OCI-LY3 (cell line): ENCODE data around the gene CUX1.

Experiments used
- H2AFZ ChIP-seq: fragments of 200-600, 300-600 bp; shearing (Covaris generic); 2 replicates; pipeline ENCODE4 v1.6.0; 2014; ENCODE audit warnings: antibody characterized with exemption, low read depth, low read length
- H3K27ac ChIP-seq: fragments of 200-600, 300-600 bp; sonication (generic); 2 replicates; pipeline ENCODE4 v1.5.1; 2014; ENCODE audit warnings: mild to moderate bottlenecking, low read length, moderate library complexity, mixed read lengths
- H3K27me3 ChIP-seq: fragments of 200-600, 300-600 bp; sonication (generic); 2 replicates; pipeline ENCODE4 v1.6.1; 2014; ENCODE audit warnings: low read depth, low read length, mixed read lengths
- H3K36me3 ChIP-seq: fragments of 200-600, 300-600 bp; sonication (generic); replicated peaks from 2 replicates; pipeline ENCODE3; 2014; ENCODE audit warnings: low read depth, low read length, mixed read lengths
- H3K4me1 ChIP-seq: fragments of 300-600, 200-600 bp; sonication (generic); 2 replicates; pipeline ENCODE4 v1.6.1; 2014; ENCODE audit warnings: low read length, mixed read lengths
- H3K4me2 ChIP-seq: fragments of 200-600, 300-600 bp; sonication (generic); 2 replicates; pipeline ENCODE4 v1.6.1; 2014; ENCODE audit warnings: low read length, mixed read lengths
- H3K4me3 ChIP-seq: fragments of 300-600, 200-600 bp; sonication (generic); 2 replicates; pipeline ENCODE4 v1.5.1; 2014; ENCODE audit warnings: antibody characterized with exemption, mild to moderate bottlenecking, low read length, moderate library complexity
- H3K79me2 ChIP-seq: fragments of 300-600, 200-600 bp; shearing (Covaris generic); 2 replicates; pipeline ENCODE4 v1.6.1; 2014; ENCODE audit warnings: mild to moderate bottlenecking, low read length, mixed read lengths
- H3K9ac ChIP-seq: fragments of 300-600, 200-600 bp; shearing (Covaris generic); 2 replicates; pipeline ENCODE4 v1.6.0; 2014; ENCODE audit warnings: mild to moderate bottlenecking, low read length, moderate library complexity
- H3K9me3 ChIP-seq: fragments of 200-600, 300-600 bp; shearing (Covaris generic); 2 replicates; pipeline ENCODE4 v1.6.1; 2014; ENCODE audit warnings: low read length, mixed read lengths; ENCODE audit not compliant: insufficient read depth
- H4K20me1 ChIP-seq: fragments of 200-600, 300-600 bp; sonication (generic); 2 replicates; pipeline ENCODE4 v1.6.1; 2016; ENCODE audit warnings: low read length, mixed read lengths; ENCODE audit not compliant: insufficient read depth
- EZH2phosphoT487 ChIP-seq: fragments of 200-600 bp; shearing (Covaris generic); IDR thresholded peaks from 2 replicates; pipeline ENCODE4 v1.6.1; 2018; ENCODE audit warnings: antibody characterized with exemption, mixed run types, low read depth
- TF ChIP-seq, protein P1 (sequence below): fragments of 200-600, 300-600 bp; sonication (generic); IDR thresholded peaks from 2 replicates; pipeline ENCODE4 v1.5.1; 2014; ENCODE audit warnings: antibody characterized with exemption, low read length, low read depth

The CUX1 gene

DNA sequence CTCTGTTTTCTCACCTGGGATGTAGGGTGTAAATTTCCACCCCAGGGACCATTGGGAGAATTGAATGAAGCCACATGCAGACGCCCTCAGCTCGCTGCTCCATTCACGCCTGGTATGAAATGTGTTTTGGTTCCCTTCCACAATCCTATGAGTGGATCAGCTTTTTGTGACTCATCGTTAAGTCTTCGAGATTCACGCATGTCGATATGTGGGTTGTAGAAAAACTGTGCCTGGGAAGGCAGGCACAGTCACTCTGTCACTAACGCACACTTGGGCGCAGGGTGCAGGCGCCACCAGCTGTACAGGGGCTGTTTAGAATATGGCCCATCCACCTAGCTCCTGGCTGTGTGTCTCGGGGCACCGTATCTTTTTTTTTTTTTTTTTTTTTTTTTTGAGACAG is 405.0 kb downstream of the CUX1 start:
- no peak overlapping the region for H3K4me2 ChIP-seq
- H3K36me3 ChIP-seq = peaks cover 2% of the 10 kb centered on the region
- H3K4me3 ChIP-seq = no peak overlapping the region
- no peaks in the 10 kb centered on the region for H4K20me1 ChIP-seq
- no peaks in the 10 kb centered on the region for H3K27me3 ChIP-seq
- no peaks in the 10 kb centered on the region for H3K4me1 ChIP-seq
- H3K9me3 ChIP-seq = no peaks in the 10 kb centered on the region
- H2AFZ ChIP-seq = no peak overlapping the region
- no peaks in the 10 kb centered on the region for H3K79me2 ChIP-seq
- H3K9ac ChIP-seq = no peak overlapping the region
- no peak for TF ChIP-seq EZH2phosphoT487
- TF ChIP-seq, protein P1, sequence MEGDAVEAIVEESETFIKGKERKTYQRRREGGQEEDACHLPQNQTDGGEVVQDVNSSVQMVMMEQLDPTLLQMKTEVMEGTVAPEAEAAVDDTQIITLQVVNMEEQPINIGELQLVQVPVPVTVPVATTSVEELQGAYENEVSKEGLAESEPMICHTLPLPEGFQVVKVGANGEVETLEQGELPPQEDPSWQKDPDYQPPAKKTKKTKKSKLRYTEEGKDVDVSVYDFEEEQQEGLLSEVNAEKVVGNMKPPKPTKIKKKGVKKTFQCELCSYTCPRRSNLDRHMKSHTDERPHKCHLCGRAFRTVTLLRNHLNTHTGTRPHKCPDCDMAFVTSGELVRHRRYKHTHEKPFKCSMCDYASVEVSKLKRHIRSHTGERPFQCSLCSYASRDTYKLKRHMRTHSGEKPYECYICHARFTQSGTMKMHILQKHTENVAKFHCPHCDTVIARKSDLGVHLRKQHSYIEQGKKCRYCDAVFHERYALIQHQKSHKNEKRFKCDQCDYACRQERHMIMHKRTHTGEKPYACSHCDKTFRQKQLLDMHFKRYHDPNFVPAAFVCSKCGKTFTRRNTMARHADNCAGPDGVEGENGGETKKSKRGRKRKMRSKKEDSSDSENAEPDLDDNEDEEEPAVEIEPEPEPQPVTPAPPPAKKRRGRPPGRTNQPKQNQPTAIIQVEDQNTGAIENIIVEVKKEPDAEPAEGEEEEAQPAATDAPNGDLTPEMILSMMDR = no peak
- H3K27ac ChIP-seq = no peak overlapping the region

- Histone ChIP-seq H3K4me1 (no peaks in the 10 kb centered on the region), H3K4me2 (no peak overlapping the region), H3K36me3 (peaks cover 4% of the 10 kb centered on the region), H4K20me1 (no peaks in the 10 kb centered on the region), H3K4me3 (no peak overlapping the region), H3K9ac (no peak overlapping the region), H2AFZ (no peak overlapping the region), H3K27me3 (no peaks in the 10 kb centered on the region), H3K27ac (no peak overlapping the region), H3K9me3 (no peaks in the 10 kb centered on the region), H3K79me2 (no peaks in the 10 kb centered on the region)
- TF ChIP-seq, protein P1 = no peak
- no peak for TF ChIP-seq EZH2phosphoT487
Measured at GRCh38 chr7:102223184-102223583, 405.8 kb downstream of the CUX1 start.

GRCh38 chr7:102225025-102225424 is 407.6 kb downstream of the CUX1 start:
- no peaks in the 10 kb centered on the region for H3K79me2 ChIP-seq

GRCh38 chr7:102227371-102227770 is 409.9 kb downstream of the CUX1 start:
- H3K79me2 ChIP-seq = no peaks in the 10 kb centered on the region
- no peak for TF ChIP-seq EZH2phosphoT487
- TF ChIP-seq, protein P1 = no peak
- H3K36me3 ChIP-seq = peaks cover 11% of the 10 kb centered on the region
- H3K27me3 ChIP-seq = no peaks in the 10 kb centered on the region
- no peak overlapping the region for H3K9ac ChIP-seq
- H4K20me1 ChIP-seq = no peaks in the 10 kb centered on the region
- H2AFZ ChIP-seq = no peak overlapping the region
- H3K4me1 ChIP-seq = no peaks in the 10 kb centered on the region
- H3K27ac ChIP-seq = no peak overlapping the region
- no peak overlapping the region for H3K4me2 ChIP-seq
- no peak overlapping the region for H3K4me3 ChIP-seq
- no peaks in the 10 kb centered on the region for H3K9me3 ChIP-seq

More at GRCh38 chr7:102225025-102225424, 407.6 kb downstream of the CUX1 start:
- Histone ChIP-seq H3K27ac (no peak overlapping the region), H3K4me1 (no peaks in the 10 kb centered on the region), H3K4me2 (no peak overlapping the region), H2AFZ (no peak overlapping the region), H3K4me3 (no peak overlapping the region), H4K20me1 (no peaks in the 10 kb centered on the region), H3K27me3 (no peaks in the 10 kb centered on the region), H3K9me3 (no peaks in the 10 kb centered on the region), H3K36me3 (peaks cover 11% of the 10 kb centered on the region), H3K9ac (no peak overlapping the region)
- TF ChIP-seq EZH2phosphoT487 = no peak
- TF ChIP-seq, protein P1 = no peak
